Trophoblast cell (in vitro differentiated cells and primary cell): ENCODE data around the gene NOXRED1.

Experiments
- DNase-seq, 2 donors: peaks; one replicate each; pipeline ENCODE4 v3.0.0-alpha.2; 2016
- H2AFZ ChIP-seq: 2 replicates; pipeline ENCODE4 v1.6.1; 2013; ENCODE audit warnings: low read length, moderate library complexity, mild to moderate bottlenecking; ENCODE audit not compliant: insufficient read depth, poor library complexity
- H2AK5ac ChIP-seq: 2 replicates; pipeline ENCODE4 v1.6.1; 2013; ENCODE audit warnings: mild to moderate bottlenecking, low read length
- H2BK120ac ChIP-seq: 2 replicates; pipeline ENCODE4 v1.6.1; 2013; ENCODE audit warnings: low read length, mild to moderate bottlenecking, moderate library complexity; ENCODE audit not compliant: insufficient read depth, poor library complexity
- H2BK12ac ChIP-seq: 2 replicates; pipeline ENCODE4 v1.6.1; 2013; ENCODE audit warnings: mild to moderate bottlenecking, low read length, moderate library complexity
- H2BK5ac ChIP-seq: 2 replicates; pipeline ENCODE4 v1.6.1; 2013; ENCODE audit warnings: low read length, low read depth, moderate library complexity, mild to moderate bottlenecking; ENCODE audit not compliant: poor library complexity
- H3K14ac ChIP-seq: 2 replicates; pipeline ENCODE4 v1.6.1; 2013; ENCODE audit warnings: mild to moderate bottlenecking, low read length
- H3K18ac ChIP-seq: 2 replicates; pipeline ENCODE4 v1.6.1; 2013; ENCODE audit warnings: mild to moderate bottlenecking, low read length
- H3K23ac ChIP-seq: 2 replicates; pipeline ENCODE4 v1.6.1; 2013; ENCODE audit warnings: low read length
- H3K27ac ChIP-seq: 2 replicates; pipeline ENCODE4 v1.5.1; 2013; ENCODE audit warnings: low read depth, mild to moderate bottlenecking, inconsistent platforms, low read length, moderate library complexity
- H3K27me3 ChIP-seq: 2 replicates; pipeline ENCODE4 v1.6.1; 2013; ENCODE audit warnings: inconsistent platforms, mild to moderate bottlenecking, low read length, moderate library complexity; ENCODE audit not compliant: insufficient read depth
- H3K36me3 ChIP-seq, 2 experiments: 1 replicate in 1 of 2; 2 replicates in 1 of 2; pipeline ENCODE4 v1.6.1; 2013; ENCODE audit warnings: low read length in 2 of 2, mild to moderate bottlenecking in 2 of 2, moderate library complexity in 1 of 2; ENCODE audit not compliant: insufficient read depth in 2 of 2, control insufficient read depth in 1 of 2
- H3K4ac ChIP-seq: 2 replicates; pipeline ENCODE4 v1.6.1; 2013; ENCODE audit warnings: low read depth, mild to moderate bottlenecking, low read length, moderate library complexity
- H3K4me1 ChIP-seq, 2 experiments: 1 replicate in 1 of 2; 2 replicates in 1 of 2; pipeline ENCODE4 v1.6.1; 2013; ENCODE audit warnings: low read length in 2 of 2, mild to moderate bottlenecking in 2 of 2, moderate library complexity in 1 of 2; ENCODE audit not compliant: insufficient read depth in 2 of 2, control insufficient read depth in 1 of 2
- H3K4me2 ChIP-seq: 2 replicates; pipeline ENCODE4 v1.6.1; 2013; ENCODE audit warnings: inconsistent platforms, mild to moderate bottlenecking, low read length, moderate library complexity
- H3K4me3 ChIP-seq: 2 replicates; pipeline ENCODE4 v1.5.1; 2013; ENCODE audit warnings: mild to moderate bottlenecking, low read depth, low read length, inconsistent platforms
- H3K79me1 ChIP-seq: one replicate; pipeline ENCODE4 v1.6.1; 2013; ENCODE audit warnings: low read length
- H3K79me2 ChIP-seq: 2 replicates; pipeline ENCODE4 v1.6.1; 2013; ENCODE audit warnings: low read length, mild to moderate bottlenecking; ENCODE audit not compliant: control insufficient read depth, insufficient read depth, poor library complexity
- H3K9ac ChIP-seq: 2 replicates; pipeline ENCODE4 v1.6.1; 2013; ENCODE audit warnings: mild to moderate bottlenecking, low read length
- H3K9me3 ChIP-seq: 2 replicates; pipeline ENCODE4 v1.6.1; 2013; ENCODE audit warnings: low read depth, mild to moderate bottlenecking, control low read depth, inconsistent platforms, low read length; ENCODE audit not compliant: insufficient read depth
- H4K12ac ChIP-seq: 2 replicates; pipeline ENCODE4 v1.6.1; 2013; ENCODE audit warnings: low read depth, mild to moderate bottlenecking, low read length, moderate library complexity
- H4K8ac ChIP-seq: 2 replicates; pipeline ENCODE4 v1.6.1; 2013; ENCODE audit warnings: low read depth, mild to moderate bottlenecking, low read length, moderate library complexity
- H4K91ac ChIP-seq: one replicate; pipeline ENCODE4 v1.6.1; 2013; ENCODE audit warnings: low read depth, mild to moderate bottlenecking, low read length, moderate library complexity
- WGBS: extraction: QIAGEN DNeasy Blood & Tissue Kit; methylation state at CpG from one replicate; pipeline ENCODE4 v1.1.7; 2013; ENCODE audit warnings: missing lambda C conversion rate; ENCODE audit not compliant: insufficient read length, insufficient coverage; ENCODE audit errors: extremely low coverage; 5-methylcytosine and 5-hydroxymethylcytosine counted together

Gene NOXRED1

GRCh38 chr14:77356899-77357298 is 66.4 kb downstream of the NOXRED1 start:
- H3K4me3 ChIP-seq = no peak overlapping the region
- no peak overlapping the region for H4K12ac ChIP-seq
- no peaks in the 10 kb centered on the region for H3K79me1 ChIP-seq
- no peak for DNase-seq
- H4K91ac ChIP-seq = no peak overlapping the region
- H4K8ac ChIP-seq = no peak overlapping the region
- H3K27me3 ChIP-seq = no peaks in the 10 kb centered on the region
- H2BK120ac ChIP-seq = no peak overlapping the region
- no peak overlapping the region for H2AK5ac ChIP-seq
- no peaks in the 10 kb centered on the region for H3K9me3 ChIP-seq
- no peak overlapping the region for H3K14ac ChIP-seq
- no CpG with 5 or more reads among the region's 4 CpGs for WGBS
- no peaks in the 10 kb centered on the region for H3K79me2 ChIP-seq
- H3K23ac ChIP-seq = no peak overlapping the region
- H2BK12ac ChIP-seq = no peak overlapping the region
- no peak overlapping the region for H3K4me2 ChIP-seq
- H3K36me3 ChIP-seq = no peaks in the 10 kb centered on the region
- H3K18ac ChIP-seq = no peak overlapping the region
- H3K27ac ChIP-seq = no peak overlapping the region
- H2BK5ac ChIP-seq = no peak overlapping the region
- H2AFZ ChIP-seq = no peak overlapping the region
- H3K4ac ChIP-seq = no peak overlapping the region
- no peaks in the 10 kb centered on the region for H3K4me1 ChIP-seq
- H3K9ac ChIP-seq = no peak overlapping the region

GRCh38 chr14:77355811-77356210 is 67.5 kb downstream of the NOXRED1 start:
- H3K36me3 ChIP-seq = no peaks in the 10 kb centered on the region
- no CpG with 5 or more reads among the region's 4 CpGs for WGBS
- no peaks in the 10 kb centered on the region for H3K9me3 ChIP-seq
- H3K4me2 ChIP-seq = no peak overlapping the region
- no peak overlapping the region for H4K91ac ChIP-seq
- no peak overlapping the region for H3K9ac ChIP-seq
- no peak overlapping the region for H2BK5ac ChIP-seq
- no peak overlapping the region for H3K4ac ChIP-seq
- H2BK120ac ChIP-seq = no peak overlapping the region
- no peak overlapping the region for H3K18ac ChIP-seq
- no peak overlapping the region for H3K27ac ChIP-seq
- no peak overlapping the region for H4K8ac ChIP-seq
- H3K79me1 ChIP-seq = no peaks in the 10 kb centered on the region
- no peak overlapping the region for H2BK12ac ChIP-seq
- H3K23ac ChIP-seq = no peak overlapping the region
- H3K27me3 ChIP-seq = no peaks in the 10 kb centered on the region
- no peaks in the 10 kb centered on the region for H3K4me1 ChIP-seq
- H2AFZ ChIP-seq = no peak overlapping the region
- H3K4me3 ChIP-seq = no peak overlapping the region
- H3K79me2 ChIP-seq = no peaks in the 10 kb centered on the region
- H2AK5ac ChIP-seq = no peak overlapping the region
- no peak for DNase-seq
- H3K14ac ChIP-seq = no peak overlapping the region
- H4K12ac ChIP-seq = no peak overlapping the region

- no peak for DNase-seq
- Histone ChIP-seq H3K9ac (no peak overlapping the region), H2BK5ac (no peak overlapping the region), H3K79me2 (no peaks in the 10 kb centered on the region), H2BK120ac (no peak overlapping the region), H3K79me1 (no peaks in the 10 kb centered on the region), H3K4ac (no peak overlapping the region), H2AK5ac (no peak overlapping the region), H3K14ac (no peak overlapping the region), H4K12ac (no peak overlapping the region), H3K36me3 (no peaks in the 10 kb centered on the region), H3K27me3 (no peaks in the 10 kb centered on the region), H3K4me1 (no peaks in the 10 kb centered on the region), H3K18ac (no peak overlapping the region), H3K9me3 (no peaks in the 10 kb centered on the region), H3K4me2 (no peak overlapping the region), H2AFZ (no peak overlapping the region), H4K8ac (no peak overlapping the region), H3K27ac (no peak overlapping the region), H4K91ac (no peak overlapping the region), H2BK12ac (no peak overlapping the region), H3K23ac (no peak overlapping the region), H3K4me3 (no peak overlapping the region)
- WGBS = no CpG with 5 or more reads among the region's 5 CpGs
Observed at GRCh38 chr14:77353469-77354141, 69.7 kb downstream of the NOXRED1 start.

- H4K91ac ChIP-seq = no peak overlapping the region
- H3K36me3 ChIP-seq = no peaks in the 10 kb centered on the region
- H2AK5ac ChIP-seq = no peak overlapping the region
- H3K4me1 ChIP-seq = peaks cover 0 to 2% of the 10 kb centered on the region in 2 experiments
- H2AFZ ChIP-seq = no peak overlapping the region
- peak in 1 of 2 donors; percentile 26 for DNase-seq
- H3K14ac ChIP-seq = no peak overlapping the region
- no peaks in the 10 kb centered on the region for H3K79me2 ChIP-seq
- no peak overlapping the region for H3K4ac ChIP-seq
- H3K4me2 ChIP-seq = no peak overlapping the region
- no peak overlapping the region for H3K18ac ChIP-seq
- H4K12ac ChIP-seq = no peak overlapping the region
- no CpG with 5 or more reads among the region's 3 CpGs for WGBS
- H3K27me3 ChIP-seq = no peaks in the 10 kb centered on the region
- H3K9ac ChIP-seq = no peak overlapping the region
- no peaks in the 10 kb centered on the region for H3K9me3 ChIP-seq
- H2BK12ac ChIP-seq = no peak overlapping the region
- no peak overlapping the region for H3K4me3 ChIP-seq
- H4K8ac ChIP-seq = no peak overlapping the region
- H2BK5ac ChIP-seq = no peak overlapping the region
- H3K23ac ChIP-seq = no peak overlapping the region
- H3K79me1 ChIP-seq = no peaks in the 10 kb centered on the region
- H3K27ac ChIP-seq = no peak overlapping the region
- no peak overlapping the region for H2BK120ac ChIP-seq
Observed at GRCh38 chr14:77347751-77348150, 75.6 kb downstream of the NOXRED1 start.
